ENCODE results near the gene DAO. TPM values are rescaled to one million over a fixed set of nuclear protein-coding genes. Genes with fewer than 3 reads are reported as not detected.

Gene DAO
- total RNA-seq, 2 experiments from 2014 or later: not detected

- no peak for TF ChIP-seq CTCF (IDR thresholded peaks at IDR 0.05)
- no peaks in the 10 kb centered on the region for H3K36me3 Mint-ChIP-seq (ENCODE audit: low read depth)
- no peak overlapping the region for H3K27ac Mint-ChIP-seq
- POLR2A ChIA-PET: no interaction called here
- no peak overlapping the region for H3K4me3 Mint-ChIP-seq
- ATAC-seq (no peak), DNase-seq (no peak)
- intact Hi-C loops (cut with micrococcal nuclease): no loop called here
- CTCF ChIA-PET: interaction anchor here (0.7 to 1.0 kb wide), 2 partner anchors 26 to 40 kb away, joined by 3 read pairs; no protein-coding TSS in a partner anchor
- H3K27me3 Mint-ChIP-seq: peaks cover 6% of the 10 kb centered on the region
- H3K9me3 Mint-ChIP-seq: no peaks in the 10 kb centered on the region
- no peaks in the 10 kb centered on the region for H3K4me1 Mint-ChIP-seq (ENCODE audit: low read depth)
These were observed 30.4 kb downstream of the DAO start for GRCh38 chr12:108910336-108910735.

GRCh38 chr12:108911915-108912314 is 32.0 kb downstream of the DAO start:
- Mint-ChIP-seq H3K27me3 (peaks cover 1% of the 10 kb centered on the region), H3K27ac (no peak overlapping the region), H3K4me1 (ENCODE audit: low read depth) (no peaks in the 10 kb centered on the region), H3K36me3 (ENCODE audit: low read depth) (no peaks in the 10 kb centered on the region), H3K9me3 (no peaks in the 10 kb centered on the region), H3K4me3 (no peak overlapping the region)
- ATAC-seq (no peak), DNase-seq (no peak)
- POLR2A ChIA-PET: no interaction called here
- intact Hi-C loops (cut with micrococcal nuclease): no loop called here
- CTCF ChIA-PET: no interaction called here
- TF ChIP-seq CTCF (IDR thresholded peaks at IDR 0.05): no peak

- no peak for ATAC-seq
- Mint-ChIP-seq H3K4me1 (ENCODE audit: low read depth) (no peaks in the 10 kb centered on the region), H3K27me3 (peaks cover 1% of the 10 kb centered on the region), H3K27ac (no peak overlapping the region), H3K36me3 (ENCODE audit: low read depth) (no peaks in the 10 kb centered on the region), H3K9me3 (no peaks in the 10 kb centered on the region), H3K4me3 (no peak overlapping the region)
- ChIA-PET POLR2A (no interaction called here), CTCF (no interaction called here)
- DNase-seq: no peak
- intact Hi-C loops (cut with micrococcal nuclease): no loop called here
- no peak for TF ChIP-seq CTCF (IDR thresholded peaks at IDR 0.05)
These were observed 32.5 kb downstream of the DAO start for GRCh38 chr12:108912361-108912760.

- H3K27ac Mint-ChIP-seq: no peak overlapping the region
- intact Hi-C loops (cut with micrococcal nuclease): no loop called here
- H3K4me3 Mint-ChIP-seq: no peak overlapping the region
- peaks cover 1% of the 10 kb centered on the region for H3K27me3 Mint-ChIP-seq
- no peak for TF ChIP-seq CTCF (IDR thresholded peaks at IDR 0.05)
- POLR2A ChIA-PET: no interaction called here
- ATAC-seq: no peak
- H3K36me3 Mint-ChIP-seq (ENCODE audit: low read depth): no peaks in the 10 kb centered on the region
- CTCF ChIA-PET: interaction anchor here (1.2 kb wide), 1 partner anchor 36 kb away, joined by 3 read pairs; no protein-coding TSS in a partner anchor
- H3K9me3 Mint-ChIP-seq: no peaks in the 10 kb centered on the region
- H3K4me1 Mint-ChIP-seq (ENCODE audit: low read depth): no peaks in the 10 kb centered on the region
- DNase-seq: no peak
These were observed 34.2 kb downstream of the DAO start for GRCh38 chr12:108914121-108914531.

- H3K27me3 Mint-ChIP-seq: peaks cover 1% of the 10 kb centered on the region
- CTCF ChIA-PET: no interaction called here
- TF ChIP-seq CTCF (IDR thresholded peaks at IDR 0.05): no peak
- DNase-seq (no peak), ATAC-seq (no peak)
- no peak overlapping the region for H3K4me3 Mint-ChIP-seq
- no peak overlapping the region for H3K27ac Mint-ChIP-seq
- H3K9me3 Mint-ChIP-seq: peaks cover 2% of the 10 kb centered on the region
- no peaks in the 10 kb centered on the region for H3K4me1 Mint-ChIP-seq (ENCODE audit: low read depth)
- intact Hi-C loops (cut with micrococcal nuclease): no loop called here
- no peaks in the 10 kb centered on the region for H3K36me3 Mint-ChIP-seq (ENCODE audit: low read depth)
- POLR2A ChIA-PET: no interaction called here
These were observed 35.8 kb downstream of the DAO start for GRCh38 chr12:108915632-108916133.

All from activated CD8-positive, alpha-beta T cell treated with anti-CD3 and anti-CD28 coated beads for 36 hours (primary cell).